Fibroblast of lung (primary cell): ENCODE measurements around the gene ZNF84.

ENCODE experiments used
- EZH2 ChIP-seq: IDR thresholded peaks from 2 replicates; pipeline ENCODE4 v1.5.1; 2012; ENCODE audit warnings: low read length, control low read depth, mild to moderate bottlenecking; ENCODE audit errors: missing control alignments
- TF ChIP-seq, protein P1 (sequence below), 2 donors: IDR thresholded peaks in 1 of 2; conservative IDR thresholded peaks in 1 of 2; 1 replicate in 1 of 2; 2 replicates in 1 of 2; pipeline ENCODE4 v1.5.1; 2011 to 2012; ENCODE audit warnings: low read length in 2 of 2, control low read depth in 1 of 2, inconsistent platforms in 1 of 2, low read depth in 1 of 2, mild to moderate bottlenecking in 1 of 2

- no peak for TF ChIP-seq EZH2
- TF ChIP-seq, protein P1, sequence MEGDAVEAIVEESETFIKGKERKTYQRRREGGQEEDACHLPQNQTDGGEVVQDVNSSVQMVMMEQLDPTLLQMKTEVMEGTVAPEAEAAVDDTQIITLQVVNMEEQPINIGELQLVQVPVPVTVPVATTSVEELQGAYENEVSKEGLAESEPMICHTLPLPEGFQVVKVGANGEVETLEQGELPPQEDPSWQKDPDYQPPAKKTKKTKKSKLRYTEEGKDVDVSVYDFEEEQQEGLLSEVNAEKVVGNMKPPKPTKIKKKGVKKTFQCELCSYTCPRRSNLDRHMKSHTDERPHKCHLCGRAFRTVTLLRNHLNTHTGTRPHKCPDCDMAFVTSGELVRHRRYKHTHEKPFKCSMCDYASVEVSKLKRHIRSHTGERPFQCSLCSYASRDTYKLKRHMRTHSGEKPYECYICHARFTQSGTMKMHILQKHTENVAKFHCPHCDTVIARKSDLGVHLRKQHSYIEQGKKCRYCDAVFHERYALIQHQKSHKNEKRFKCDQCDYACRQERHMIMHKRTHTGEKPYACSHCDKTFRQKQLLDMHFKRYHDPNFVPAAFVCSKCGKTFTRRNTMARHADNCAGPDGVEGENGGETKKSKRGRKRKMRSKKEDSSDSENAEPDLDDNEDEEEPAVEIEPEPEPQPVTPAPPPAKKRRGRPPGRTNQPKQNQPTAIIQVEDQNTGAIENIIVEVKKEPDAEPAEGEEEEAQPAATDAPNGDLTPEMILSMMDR (conservative IDR thresholded peaks at IDR 0.05 in 1 of 2, IDR thresholded peaks at IDR 0.05 in 1 of 2; ENCODE audit: low read depth in 1 of 2, low read length in 2 of 2) = no peak
These were observed 36.5 kb downstream of the ZNF84 start for GRCh38 chr12:133073836-133074235.
